Panc1 (cell line): ENCODE measurements around the gene SPART. TPM values are rescaled to one million over a fixed set of nuclear protein-coding genes. Genes with fewer than 3 reads are reported as not detected.

Experiments
- ATAC-seq: fragments of 200-7000 bp; cut with Tn5 transposase; 2 replicates; pipeline ENCODE4 v1.9.1; 2020; ENCODE audit warnings: mild to moderate bottlenecking, moderate library complexity
- BruUV-seq: library from RNA; stranded (reverse); fragments of 400-500 nt; replicated peaks from 2 replicates; lab custom pipeline; 2021; lab: Mats Ljungman, UMichigan
- CTCF ChIA-PET: fragments of 300-600 bp; sonication (Branson Sonifier 250); formaldehyde crosslinking; loops from one replicate; lab custom pipeline; 2022; ENCODE audit warnings: antibody characterized with exemption; lab: Charles Lee
- POLR2A ChIA-PET: fragments of 300-600 bp; sonication (Branson Sonifier 250); formaldehyde crosslinking; loops from one replicate; lab custom pipeline; 2022; ENCODE audit warnings: antibody characterized with exemption; lab: Charles Lee
- DNase-seq: peaks from one replicate; pipeline ENCODE4 v3.0.0-alpha.2; 2010; ENCODE audit warnings: low read depth, low spot score
- H3K27ac ChIP-seq: 2 replicates; pipeline ENCODE4 v1.5.1; 2011; ENCODE audit warnings: mild to moderate bottlenecking, low read length, inconsistent platforms
- H3K27me3 ChIP-seq: fragments of 200-500 bp; sonication (Bioruptor generic); 2 replicates; pipeline ENCODE4 v1.6.0; 2014; ENCODE audit warnings: low read length, inconsistent platforms; ENCODE audit not compliant: control insufficient read depth, insufficient read depth
- H3K36me3 ChIP-seq: fragments of 200-500 bp; sonication (Bioruptor generic); 2 replicates; pipeline ENCODE4 v1.5.1; 2014; ENCODE audit warnings: inconsistent platforms, mild to moderate bottlenecking, low read length, moderate library complexity; ENCODE audit not compliant: control insufficient read depth, insufficient read depth
- H3K4me1 ChIP-seq: 2 replicates; pipeline ENCODE4 v1.5.1; 2011; ENCODE audit warnings: inconsistent platforms, mild to moderate bottlenecking, low read length, moderate library complexity; ENCODE audit not compliant: control insufficient read depth, insufficient read depth
- H3K4me3 ChIP-seq, 2 experiments: 2 replicates each; pipeline ENCODE4 v1.5.1; 2011 to 2012; ENCODE audit warnings: low read depth in 2 of 2, low read length in 2 of 2, mild to moderate bottlenecking in 2 of 2, inconsistent platforms in 1 of 2, moderate library complexity in 1 of 2
- H3K9me3 ChIP-seq: fragments of 200-500 bp; sonication (Bioruptor generic); 2 replicates; pipeline ENCODE4 v1.5.1; 2014; ENCODE audit warnings: low read depth, mild to moderate bottlenecking, inconsistent platforms, low read length, moderate library complexity; ENCODE audit not compliant: control insufficient read depth, insufficient read depth
- POLR2AphosphoS5 ChIP-seq: IDR thresholded peaks from 2 replicates; pipeline ENCODE4 v1.6.1; 2012; ENCODE audit warnings: mild to moderate bottlenecking, low read depth, low read length, moderate library complexity
- REST ChIP-seq, 2 experiments: IDR thresholded peaks; 2 replicates each; pipeline ENCODE4 v1.6.1; 2011 to 2012; ENCODE audit warnings: low read depth in 2 of 2, control low read depth in 1 of 2, low read length in 1 of 2, mild to moderate bottlenecking in 1 of 2, moderate library complexity in 1 of 2; ENCODE audit not compliant: insufficient read depth in 1 of 2
- SIN3A ChIP-seq: IDR thresholded peaks from 2 replicates; pipeline ENCODE4 v1.6.1; 2012; ENCODE audit warnings: low read depth, mild to moderate bottlenecking, low read length, moderate library complexity, borderline replicate concordance; ENCODE audit not compliant: insufficient read depth
- TCF7L2 ChIP-seq: IDR thresholded peaks from 2 replicates; pipeline ENCODE4 v1.6.1; 2011; ENCODE audit warnings: mild to moderate bottlenecking, low read depth, low read length, inconsistent platforms
- in situ Hi-C: cut with HindIII; loops from 2 replicates; pipeline ENCODE4 v1.10.0; 2016; ENCODE audit warnings: low sequenced_read_pairs, low pct_unique_long_range_greater_than_20kb
- intact Hi-C: fragments of 100-400 bp; cut with micrococcal nuclease; formaldehyde crosslinking; loops from one replicate; pipeline ENCODE4 v1.10.0; 2022; ENCODE audit not compliant: unreplicated experiment
- total RNA-seq: library from RNA; stranded (reverse); gene quantifications from one replicate; pipeline ENCODE4 v1.2.1, GENCODE V29; 2021; ENCODE audit not compliant: unreplicated experiment
- TF ChIP-seq, protein P1 (sequence below): fragments of 450-650 bp; IDR thresholded peaks from 2 replicates; pipeline ENCODE4 v1.5.1; 2017; ENCODE audit warnings: mild to moderate bottlenecking

The SPART gene
- total RNA-seq, 1 experiment from 2014 or later, result 38.9 TPM

DNA sequence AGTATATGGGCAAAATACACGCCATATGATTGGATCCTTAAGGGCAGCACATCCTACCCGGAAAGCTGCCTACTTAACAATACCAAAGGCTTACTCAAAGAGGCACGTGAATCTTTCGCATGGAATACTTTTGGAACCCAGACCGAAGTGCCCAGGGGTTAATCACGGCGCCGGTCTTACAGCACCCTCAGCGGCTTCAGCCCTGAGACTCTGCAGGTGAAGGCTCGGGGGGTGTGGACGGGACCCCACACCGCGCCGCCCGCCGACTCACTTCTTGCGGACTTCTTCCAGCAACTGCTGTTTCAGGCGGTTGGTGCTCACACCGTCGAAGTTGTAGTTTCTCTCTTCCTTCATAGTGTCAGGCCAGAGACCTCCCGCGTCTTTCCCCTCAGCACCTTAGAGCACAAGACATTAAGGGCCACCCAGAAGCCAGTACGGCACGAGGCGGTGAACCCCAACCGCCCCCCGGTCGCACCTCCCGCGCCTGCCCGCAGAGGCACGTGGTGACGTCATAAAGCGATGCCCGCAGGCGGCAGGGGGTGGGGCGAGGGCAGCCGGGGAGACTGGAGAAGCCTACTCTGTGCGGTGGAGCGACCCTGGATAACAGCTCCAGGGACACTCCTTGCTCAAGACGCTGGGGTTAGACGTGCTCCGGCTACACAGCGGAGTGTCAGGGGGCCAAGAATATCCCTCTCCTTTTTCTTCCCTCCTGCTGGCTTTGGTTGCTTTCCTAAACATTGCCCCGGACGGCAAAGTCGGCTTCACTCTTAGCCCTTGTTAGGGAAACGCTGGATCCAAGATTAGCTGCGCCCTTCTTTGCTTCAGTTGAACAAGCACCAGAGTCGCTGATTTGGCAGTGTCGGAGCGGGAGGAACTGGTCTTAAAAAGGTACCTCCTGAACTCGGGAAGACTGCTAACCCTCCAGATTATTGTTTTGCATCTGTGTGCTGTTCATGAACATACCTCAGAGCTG lies 48.5 kb downstream of the SPART start, which contains the start of gene CCDC169:
Gene CCDC169 (minus strand): TSS at position 449 of the 973 bp plus-strand sequence. CDS start 95 bp downstream, at position 354.
- Histone ChIP-seq H3K27ac (peak within 1 kb of the TSS; percentile 74), H3K4me3 (peak within 1 kb of the TSS; percentile 63 to 82), H3K4me1 (0 out of 2 replicates have a peak, but pooled peaks cover 3% of the 10 kb centered on the region), H3K9me3 (no peaks in the 10 kb centered on the region), H3K27me3 (no peaks in the 10 kb centered on the region), H3K36me3 (no peaks in the 10 kb centered on the region)
- ChIA-PET CTCF (no interaction called here), POLR2A (no interaction called here)
- ATAC-seq, result peak; percentile 97
- no peak for DNase-seq
- in situ Hi-C loops, result no loop called here
- TSS peak; percentile 80 for BruUV-seq
- intact Hi-C loops, result no loop called here
- TF ChIP-seq SIN3A (no peak), TCF7L2 (peak; percentile 71), REST (IDR thresholded peaks at IDR 0.05; ENCODE audit: insufficient read depth in 1 of 2, low read depth in 2 of 2, low read length in 1 of 2) (no peak)

DNA sequence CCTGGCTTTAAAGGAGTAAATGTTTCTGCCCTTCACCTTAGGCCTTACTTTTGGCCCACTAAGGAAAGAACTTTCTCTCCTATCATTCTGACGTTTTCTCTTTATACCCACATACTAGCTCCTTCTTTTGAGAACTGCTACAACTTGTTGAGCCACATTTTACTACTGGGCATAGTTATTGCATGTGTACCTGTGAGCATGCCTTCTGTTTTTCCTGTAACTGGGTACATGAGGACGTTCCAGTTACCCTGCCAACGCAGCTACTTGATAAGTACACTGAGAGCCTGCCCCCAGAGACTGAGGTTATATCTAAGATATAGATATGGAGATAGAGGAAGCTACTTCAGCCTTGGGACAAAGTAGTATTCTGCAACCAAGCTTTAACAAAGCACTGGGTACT lies 52.1 kb downstream of the SPART start:
- Histone ChIP-seq H3K27me3 (no peaks in the 10 kb centered on the region), H3K36me3 (no peaks in the 10 kb centered on the region), H3K4me1 (0 out of 2 replicates have a peak, but pooled peaks cover 3% of the 10 kb centered on the region), H3K27ac (no peak overlapping the region), H3K9me3 (peaks cover 10% of the 10 kb centered on the region; the same call in 1 of the 2 replicates), H3K4me3 (no peak overlapping the region)
- TF ChIP-seq SIN3A (no peak), TCF7L2 (no peak), POLR2AphosphoS5 (no peak), REST (IDR thresholded peaks at IDR 0.05; ENCODE audit: insufficient read depth in 1 of 2, low read depth in 2 of 2, low read length in 1 of 2) (no peak)
- TF ChIP-seq, protein P1, sequence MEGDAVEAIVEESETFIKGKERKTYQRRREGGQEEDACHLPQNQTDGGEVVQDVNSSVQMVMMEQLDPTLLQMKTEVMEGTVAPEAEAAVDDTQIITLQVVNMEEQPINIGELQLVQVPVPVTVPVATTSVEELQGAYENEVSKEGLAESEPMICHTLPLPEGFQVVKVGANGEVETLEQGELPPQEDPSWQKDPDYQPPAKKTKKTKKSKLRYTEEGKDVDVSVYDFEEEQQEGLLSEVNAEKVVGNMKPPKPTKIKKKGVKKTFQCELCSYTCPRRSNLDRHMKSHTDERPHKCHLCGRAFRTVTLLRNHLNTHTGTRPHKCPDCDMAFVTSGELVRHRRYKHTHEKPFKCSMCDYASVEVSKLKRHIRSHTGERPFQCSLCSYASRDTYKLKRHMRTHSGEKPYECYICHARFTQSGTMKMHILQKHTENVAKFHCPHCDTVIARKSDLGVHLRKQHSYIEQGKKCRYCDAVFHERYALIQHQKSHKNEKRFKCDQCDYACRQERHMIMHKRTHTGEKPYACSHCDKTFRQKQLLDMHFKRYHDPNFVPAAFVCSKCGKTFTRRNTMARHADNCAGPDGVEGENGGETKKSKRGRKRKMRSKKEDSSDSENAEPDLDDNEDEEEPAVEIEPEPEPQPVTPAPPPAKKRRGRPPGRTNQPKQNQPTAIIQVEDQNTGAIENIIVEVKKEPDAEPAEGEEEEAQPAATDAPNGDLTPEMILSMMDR, result no peak
- intact Hi-C loops (no loop called here), in situ Hi-C loops (no loop called here)
- ATAC-seq (no peak), DNase-seq (no peak)
- ChIA-PET CTCF (no interaction called here), POLR2A (no interaction called here)
- BruUV-seq, result no TSS peak
